NCI-H1694 treated with DMSO at 0.1 percent for 48 hours (cell line): ENCODE measurements around the gene CDKN2D.
"Not testable (repeated sequence)": the region's sequence is repeated elsewhere in the genome, so short reads cannot be mapped to it uniquely, and the experiment has no call there.

ENCODE experiments used
- DNase-seq: peaks from one replicate; lab custom pipeline; 2025; lab: John Stamatoyannopoulos, UW

Gene CDKN2D

DNA sequence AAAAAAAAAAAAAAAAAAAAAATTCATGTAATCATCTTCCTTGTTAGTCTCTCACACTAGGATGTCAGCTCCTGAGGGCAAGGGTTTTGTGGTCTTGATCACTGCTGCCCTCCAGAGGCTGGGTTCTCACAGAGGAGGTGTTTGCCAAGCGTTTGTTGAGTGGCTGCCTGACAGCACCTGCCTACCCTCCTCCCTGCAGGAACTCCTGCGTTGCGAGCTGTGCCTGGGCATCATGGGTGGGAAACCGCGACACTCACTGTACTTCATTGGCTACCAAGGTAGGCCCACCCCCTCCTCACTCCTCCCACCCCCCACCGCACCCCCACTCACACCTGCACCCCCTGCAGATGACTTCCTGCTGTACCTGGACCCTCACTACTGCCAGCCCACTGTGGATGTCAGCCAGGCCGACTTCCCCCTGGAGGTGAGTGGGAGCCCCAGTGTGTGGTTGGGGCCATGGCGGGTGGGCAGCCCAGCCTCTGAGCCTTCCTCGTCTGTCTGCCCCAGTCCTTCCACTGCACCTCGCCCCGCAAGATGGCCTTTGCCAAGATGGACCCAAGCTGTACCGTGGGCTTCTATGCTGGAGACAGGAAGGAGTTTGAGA, 17.0 kb downstream of the CDKN2D start:
- peak; percentile 18 for DNase-seq

DNA sequence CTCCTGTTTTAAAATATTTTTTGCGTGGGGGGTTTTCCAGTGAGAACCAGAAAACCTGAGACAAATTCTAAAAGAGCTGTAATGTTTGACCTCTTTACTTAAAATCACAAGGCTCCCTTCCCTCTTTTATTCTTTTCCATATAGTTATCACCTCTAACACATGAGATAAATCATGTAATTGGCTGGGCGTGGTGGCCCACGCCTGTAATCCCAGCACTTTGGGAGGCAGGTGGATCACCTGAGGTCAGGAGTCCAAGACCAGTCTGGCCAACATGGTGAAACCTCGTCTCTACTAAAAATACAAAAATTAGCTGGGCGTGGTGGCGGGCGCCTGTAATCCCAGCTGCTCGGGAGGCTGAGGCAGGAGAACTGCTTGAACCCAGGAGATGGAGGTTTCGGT, 17.8 kb downstream of the CDKN2D start:
- not testable (repeated sequence) for DNase-seq

DNA sequence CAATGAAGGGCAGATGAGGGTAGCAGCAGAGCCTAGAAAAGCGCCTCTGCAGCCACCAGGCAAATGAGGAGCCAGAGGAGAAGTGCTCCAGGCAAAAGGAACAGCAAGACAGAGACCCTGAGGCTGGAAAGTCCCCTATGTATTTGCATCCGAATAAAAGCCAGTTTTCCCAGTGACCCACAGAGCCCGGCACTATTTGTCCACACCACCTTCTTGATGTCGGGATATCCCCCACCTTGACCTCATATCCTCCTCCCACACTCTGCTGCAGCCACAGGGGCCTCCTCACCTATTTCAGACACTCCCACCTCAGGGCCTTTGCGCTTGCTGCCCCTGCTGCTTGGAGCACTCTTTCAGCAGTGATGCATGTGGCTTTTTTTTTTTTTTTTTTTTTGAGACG, 18.4 kb downstream of the CDKN2D start:
- no peak for DNase-seq

DNA sequence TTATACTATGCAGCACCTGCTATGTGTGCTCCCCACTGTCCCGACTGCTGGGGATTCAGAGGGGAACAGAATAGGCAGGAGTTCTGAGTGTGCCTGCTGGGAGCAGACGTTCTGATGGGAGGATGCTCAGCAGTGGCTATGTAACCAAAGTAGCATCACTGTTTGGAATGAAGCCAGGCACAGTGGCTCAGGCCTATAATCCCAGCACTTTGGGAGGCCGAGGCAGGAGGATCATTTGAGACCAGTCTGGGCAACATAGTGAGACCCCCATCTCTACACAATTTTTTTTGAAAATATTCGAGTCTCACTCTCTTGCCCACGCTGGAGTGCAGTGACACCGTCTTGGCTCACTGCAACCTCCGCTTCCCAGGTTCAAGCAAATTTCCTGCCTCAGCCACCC, 19.0 kb downstream of the CDKN2D start:
- no peak for DNase-seq

DNA sequence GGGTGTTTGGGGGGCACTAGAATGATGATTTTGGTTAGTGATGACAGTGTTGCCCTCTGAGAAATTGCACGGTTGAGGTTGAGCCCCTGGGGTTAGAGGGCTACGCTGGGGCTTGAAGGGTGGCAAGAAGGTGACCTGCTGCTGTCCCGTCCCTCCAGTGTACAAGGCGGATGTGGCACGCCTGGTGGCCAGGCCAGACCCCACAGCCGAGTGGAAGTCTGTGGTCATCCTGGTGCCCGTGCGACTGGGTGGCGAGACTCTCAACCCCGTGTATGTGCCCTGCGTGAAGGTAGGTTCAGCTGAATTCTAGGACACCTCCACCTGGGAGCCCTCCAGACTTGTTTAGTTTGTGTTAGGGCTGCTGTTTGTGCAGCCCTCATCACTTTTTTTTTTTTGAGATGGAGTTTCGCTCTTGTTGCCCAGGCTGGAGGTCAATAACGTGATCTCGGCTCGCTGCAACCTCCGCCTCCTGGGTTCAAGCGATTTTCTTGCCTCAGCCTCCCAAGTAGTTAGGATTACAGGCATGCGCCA, 20.0 kb downstream of the CDKN2D start:
- DNase-seq: no peak

DNA sequence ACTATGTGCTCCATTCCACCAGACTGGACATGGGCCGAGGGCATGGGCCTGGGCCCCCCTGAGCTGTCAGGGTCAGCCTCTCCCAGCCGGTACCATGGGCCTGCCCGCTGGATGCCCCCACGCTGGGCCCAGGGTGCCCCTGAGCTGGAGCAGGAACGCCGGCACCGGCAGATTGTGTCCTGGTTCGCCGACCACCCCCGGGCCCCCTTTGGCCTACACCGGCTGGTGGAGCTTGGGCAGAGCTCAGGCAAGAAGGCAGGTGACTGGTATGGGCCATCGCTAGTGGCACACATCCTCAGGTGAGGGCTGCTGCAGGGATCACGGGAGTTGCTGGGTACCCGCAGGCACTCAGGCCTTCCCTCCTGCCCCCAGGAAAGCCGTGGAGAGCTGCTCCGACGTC, 22.0 kb downstream of the CDKN2D start:
- DNase-seq: no peak

DNA sequence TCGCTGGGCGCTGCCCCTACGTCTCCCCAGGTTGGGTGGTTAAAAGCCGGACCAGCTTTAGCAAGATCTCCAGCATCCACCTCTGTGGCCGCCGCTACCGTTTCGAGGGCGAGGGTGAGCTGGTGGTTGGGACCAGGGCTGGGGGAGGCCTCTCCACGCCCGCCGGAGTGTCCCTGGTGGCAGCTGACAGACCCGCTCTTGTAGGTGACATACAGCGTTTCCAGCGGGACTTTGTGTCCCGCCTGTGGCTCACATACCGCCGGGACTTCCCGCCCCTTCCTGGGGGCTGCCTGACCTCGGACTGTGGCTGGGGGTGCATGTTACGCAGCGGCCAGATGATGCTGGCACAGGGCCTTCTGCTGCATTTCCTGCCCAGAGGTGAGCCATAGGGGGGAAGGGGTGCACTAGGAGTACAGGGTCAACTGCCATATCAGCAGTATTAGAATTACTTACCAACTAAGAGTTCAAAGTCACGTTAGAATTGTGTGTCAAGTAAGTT, 24.0 kb downstream of the CDKN2D start:
- no peak for DNase-seq

DNA sequence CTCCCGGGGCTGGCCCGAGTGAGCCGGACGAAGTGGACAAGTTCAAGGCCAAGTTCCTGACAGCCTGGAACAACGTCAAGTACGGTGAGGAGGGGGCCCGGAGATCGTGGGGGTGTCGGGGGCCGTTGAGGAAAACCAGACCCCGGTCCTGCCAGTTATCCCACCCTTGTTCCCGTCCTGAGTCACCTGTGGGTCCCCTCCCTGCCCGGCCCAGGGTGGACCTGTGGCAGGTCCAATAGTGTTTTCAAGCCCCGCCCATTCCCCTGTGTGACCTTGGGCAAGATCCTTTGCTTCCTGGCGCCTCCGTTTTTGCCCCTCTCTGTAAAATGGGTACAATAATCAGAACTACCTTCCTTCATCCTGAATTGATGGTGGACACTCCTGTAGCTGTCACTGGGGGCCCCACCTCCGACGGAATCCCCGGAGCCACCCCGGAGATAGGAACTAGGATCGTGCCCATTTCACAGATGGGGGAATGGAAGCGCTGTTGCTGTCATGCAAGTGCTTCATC, 24.5 kb downstream of the CDKN2D start:
- no peak for DNase-seq

DNA sequence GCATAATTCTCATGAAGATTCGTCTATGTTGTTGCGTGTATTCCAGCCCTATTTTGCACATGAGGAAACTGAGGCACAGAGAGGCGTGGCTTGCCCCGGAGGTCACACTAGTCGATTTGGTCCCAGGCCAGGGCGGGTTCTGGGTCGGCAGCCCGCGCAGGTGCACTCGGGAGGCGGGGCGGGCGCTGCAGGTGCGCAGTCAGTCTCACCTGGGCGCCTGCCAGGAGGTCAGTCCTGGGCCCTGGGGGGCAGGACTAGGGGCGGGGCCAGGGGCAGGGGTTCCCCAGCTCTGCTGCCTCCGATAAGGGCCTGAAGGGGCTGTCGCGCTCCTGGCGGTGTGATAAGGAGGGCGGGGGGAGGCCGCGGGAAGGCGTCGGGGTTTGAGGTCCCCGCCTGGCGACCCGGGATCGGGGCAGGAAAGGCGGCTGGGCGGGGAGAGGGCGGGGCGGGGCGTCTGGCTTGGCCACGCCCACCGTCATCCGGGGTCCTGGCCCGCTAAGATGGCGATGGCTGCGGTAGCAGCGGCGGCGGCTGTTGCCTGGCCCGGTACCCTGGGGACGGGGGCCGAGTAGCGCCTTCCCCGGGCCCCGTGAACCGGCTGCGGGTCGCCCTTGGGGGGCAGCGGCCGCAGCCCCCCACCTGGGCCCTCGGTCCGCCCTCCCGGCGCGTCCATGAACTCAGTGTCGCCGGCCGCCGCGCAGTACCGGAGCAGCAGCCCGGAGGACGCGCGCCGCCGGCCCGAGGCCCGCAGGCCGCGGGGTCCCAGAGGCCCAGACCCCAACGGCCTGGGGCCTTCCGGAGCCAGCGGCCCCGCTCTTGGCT, 25.1 kb downstream of the CDKN2D start, which contains the start of gene ATG4D:
Gene ATG4D (plus strand): TSS at position 485 of the 822 bp plus-strand sequence. CDS start 187 bp downstream, at position 672.
- peak; percentile 35 for DNase-seq

DNA sequence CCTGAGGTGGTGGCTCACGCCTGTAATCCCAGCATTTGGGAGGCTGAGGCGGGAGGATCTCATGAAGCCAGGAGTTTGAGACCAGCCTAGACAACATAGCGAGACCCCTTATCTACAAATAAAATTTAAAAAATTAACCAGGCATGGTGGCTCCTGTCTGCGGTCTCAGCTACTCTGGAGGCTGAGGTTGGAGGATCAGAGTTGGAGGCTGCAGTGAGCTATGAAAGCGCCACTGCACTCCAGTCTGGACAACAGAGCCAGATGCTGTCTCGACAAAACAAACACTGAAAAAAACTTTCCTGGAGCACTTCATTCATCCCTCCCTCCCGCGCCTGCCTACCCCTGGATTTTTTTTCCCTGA, 25.7 kb downstream of the CDKN2D start:
- no peak for DNase-seq

DNA sequence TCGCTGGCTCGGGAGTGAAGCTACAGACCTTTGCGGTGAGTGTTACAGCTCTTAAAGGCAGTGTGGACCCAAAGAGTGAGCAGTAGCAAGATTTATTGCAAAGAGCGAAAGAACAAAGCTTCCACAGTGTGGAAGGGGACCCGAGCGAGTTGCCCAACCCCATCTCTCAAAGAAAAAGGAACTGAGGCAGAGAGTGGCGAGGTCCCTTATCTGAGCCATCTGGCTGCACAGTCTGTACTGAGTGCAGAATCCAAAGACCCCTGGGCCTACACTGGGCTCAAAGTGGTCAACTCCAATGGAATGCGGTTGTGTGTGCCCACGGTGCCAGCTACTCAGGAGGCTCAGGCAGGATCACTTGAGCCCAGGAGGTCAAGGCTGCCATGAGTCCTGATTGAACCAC, 29.8 kb downstream of the CDKN2D start:
- not testable (repeated sequence) for DNase-seq

DNA sequence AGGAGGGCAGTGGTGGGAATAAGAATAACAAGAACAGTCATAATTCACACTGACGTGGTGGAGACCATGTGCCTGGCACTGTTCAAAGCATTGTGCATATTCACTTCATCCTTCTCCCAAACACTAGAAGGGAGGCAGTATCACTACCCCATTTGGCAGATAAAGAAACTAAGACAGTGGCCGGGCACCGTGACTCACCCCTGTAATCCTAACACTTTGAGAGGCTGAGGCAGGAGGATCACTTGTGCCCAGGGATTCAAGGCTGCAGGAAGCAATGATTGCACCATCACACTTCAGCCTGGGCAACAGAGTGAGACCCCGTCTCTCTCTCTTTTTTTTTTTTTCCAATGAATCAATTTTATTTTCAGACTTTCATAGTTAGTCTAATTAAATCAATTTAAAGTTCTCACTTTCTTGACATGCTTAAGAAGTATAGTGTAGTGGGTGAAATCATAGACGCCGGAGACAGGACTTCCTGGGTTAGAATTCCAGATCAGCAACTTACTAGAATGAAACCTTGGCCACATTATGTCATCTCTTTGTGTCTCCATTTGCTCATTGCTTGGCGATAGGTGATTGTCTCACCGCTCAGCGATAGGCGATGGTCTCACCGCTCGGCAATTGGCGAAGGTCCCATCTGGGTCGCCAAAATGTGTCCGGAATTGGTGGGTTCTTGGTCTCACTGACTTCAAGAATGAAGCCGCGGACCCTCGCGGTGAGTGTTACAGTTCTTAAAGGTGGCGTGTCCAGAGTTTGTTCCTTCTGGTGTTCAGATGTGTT, 30.4 kb downstream of the CDKN2D start:
- DNase-seq: no peak

DNA sequence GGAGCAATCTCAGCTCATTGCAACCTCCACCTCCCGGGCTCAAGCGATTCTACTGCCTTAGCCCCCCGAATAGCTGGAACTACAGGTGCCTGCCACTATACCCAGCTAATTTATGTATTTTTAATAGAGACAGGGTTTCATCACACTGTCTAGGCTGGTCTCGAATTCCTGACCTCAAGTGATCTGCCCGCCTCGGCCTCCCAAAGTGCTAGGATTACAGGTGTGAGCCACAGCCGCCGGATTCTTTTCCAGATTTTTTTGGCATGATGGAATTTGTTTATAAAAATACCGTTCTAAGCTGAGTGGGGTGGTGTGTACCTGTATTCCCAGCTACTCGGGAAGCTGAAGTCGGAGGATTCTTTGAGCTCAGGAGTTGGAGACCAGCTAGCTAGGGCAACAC, 31.1 kb downstream of the CDKN2D start:
- DNase-seq: no peak

DNA sequence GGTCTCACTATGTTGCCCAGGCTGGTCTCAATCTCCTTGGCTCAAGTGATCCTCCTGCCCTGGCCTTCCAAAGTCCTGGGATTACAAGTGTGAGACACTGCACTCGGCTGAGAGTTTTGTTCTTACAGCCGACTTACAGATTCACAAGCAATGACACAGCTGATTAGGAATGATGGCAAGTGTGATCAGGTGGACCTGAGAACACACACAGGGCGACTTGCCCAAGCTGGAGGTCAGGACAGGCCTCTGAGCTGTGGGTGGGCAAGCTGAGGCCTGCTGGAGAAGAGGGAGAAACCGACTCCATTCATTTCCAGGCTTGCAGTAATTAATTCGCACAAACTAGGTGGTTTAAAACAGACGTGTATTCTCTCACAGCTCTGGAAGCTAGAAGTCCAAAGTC, 33.2 kb downstream of the CDKN2D start:
- DNase-seq: no peak

DNA sequence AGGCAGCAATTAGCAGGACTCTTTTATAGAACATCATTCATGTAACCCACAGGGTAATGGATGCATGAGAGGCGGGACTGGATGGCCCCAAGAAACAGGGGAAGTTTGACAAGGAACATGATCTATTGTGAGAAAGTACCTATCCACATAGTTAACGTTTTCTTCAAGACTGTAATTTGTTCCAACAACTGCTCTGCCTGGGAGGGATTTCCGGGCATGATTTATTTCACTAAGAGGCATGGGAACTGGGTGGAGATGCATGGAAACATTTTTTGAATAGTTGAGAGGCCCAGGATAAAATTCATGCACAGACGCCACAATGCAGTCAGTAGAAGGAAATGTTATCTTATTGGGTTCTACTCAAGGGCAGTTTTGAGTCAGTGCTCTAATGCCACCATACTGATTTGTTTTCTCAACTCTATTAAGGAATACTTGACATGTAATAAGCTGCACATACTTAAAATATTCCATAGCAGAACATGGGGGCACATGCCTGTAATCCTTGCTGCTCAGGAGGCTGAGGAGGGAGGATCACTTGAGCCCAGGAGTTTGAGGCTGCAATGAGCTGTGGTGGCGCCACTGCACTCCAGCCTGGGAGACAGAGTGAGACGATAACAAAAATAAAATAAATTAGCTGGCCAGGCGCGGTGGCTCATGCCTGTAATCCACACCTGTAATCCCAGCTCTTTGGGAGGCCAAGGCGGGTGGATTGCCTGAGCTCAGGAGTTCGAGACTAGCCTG, 35.0 kb downstream of the CDKN2D start:
- DNase-seq: no peak

DNA sequence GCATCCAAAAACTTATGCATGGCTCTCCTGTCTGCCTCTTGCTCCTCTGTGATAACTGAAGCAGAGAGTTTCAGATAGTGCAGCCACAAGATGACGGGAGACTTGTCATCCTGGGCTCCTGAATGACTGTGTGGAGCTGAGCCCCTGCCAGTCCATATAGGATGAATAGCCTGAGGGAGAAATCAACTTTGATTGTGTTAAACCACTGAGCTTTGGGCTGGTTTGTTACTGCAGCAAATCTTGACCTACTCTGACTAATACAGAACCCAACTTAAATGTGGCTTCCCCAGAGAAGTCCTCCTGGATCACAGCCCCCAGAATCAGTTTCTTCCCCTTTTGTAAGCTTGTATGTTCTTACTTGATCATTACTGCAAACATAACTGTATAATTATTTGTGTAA, 36.3 kb downstream of the CDKN2D start:
- no peak for DNase-seq

DNA sequence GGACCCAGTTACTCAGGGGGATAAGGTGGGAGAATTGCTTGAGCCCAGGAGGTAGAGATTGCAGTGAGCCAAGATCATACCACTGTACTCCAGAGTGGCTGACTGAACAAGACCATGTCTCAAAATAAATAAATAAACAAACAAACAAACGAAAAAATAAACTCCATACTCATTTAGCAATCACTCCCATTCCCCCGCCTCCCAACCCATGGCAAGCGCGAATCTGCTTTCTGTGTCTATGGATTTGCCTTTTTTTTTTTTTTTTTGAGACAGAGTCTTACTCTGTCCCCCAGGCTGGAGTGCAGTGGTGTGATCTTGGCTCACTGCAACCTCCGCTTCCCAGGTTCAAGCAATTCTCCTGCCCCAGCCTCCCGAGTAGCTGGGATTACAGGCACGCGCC, 41.9 kb downstream of the CDKN2D start:
- DNase-seq: not testable (repeated sequence)

DNA sequence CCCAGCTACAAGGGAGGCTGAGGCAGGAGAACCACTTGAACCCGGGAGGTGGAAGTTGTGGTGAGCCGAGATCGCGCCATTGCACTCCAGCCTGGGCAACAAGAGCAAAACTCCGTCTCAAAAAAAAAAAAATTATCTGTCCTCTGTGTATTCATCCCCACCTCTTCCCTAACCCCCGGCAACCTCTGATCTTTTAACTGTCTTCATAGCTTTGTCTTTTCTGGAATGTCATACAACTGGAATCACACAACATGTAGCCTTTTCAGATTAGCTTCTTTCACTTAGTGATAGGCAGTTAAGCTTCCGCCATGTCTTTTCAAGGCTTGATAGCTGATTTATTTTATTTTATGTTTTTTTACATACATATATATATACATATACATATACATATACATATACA, 43.1 kb downstream of the CDKN2D start:
- no peak for DNase-seq

DNA sequence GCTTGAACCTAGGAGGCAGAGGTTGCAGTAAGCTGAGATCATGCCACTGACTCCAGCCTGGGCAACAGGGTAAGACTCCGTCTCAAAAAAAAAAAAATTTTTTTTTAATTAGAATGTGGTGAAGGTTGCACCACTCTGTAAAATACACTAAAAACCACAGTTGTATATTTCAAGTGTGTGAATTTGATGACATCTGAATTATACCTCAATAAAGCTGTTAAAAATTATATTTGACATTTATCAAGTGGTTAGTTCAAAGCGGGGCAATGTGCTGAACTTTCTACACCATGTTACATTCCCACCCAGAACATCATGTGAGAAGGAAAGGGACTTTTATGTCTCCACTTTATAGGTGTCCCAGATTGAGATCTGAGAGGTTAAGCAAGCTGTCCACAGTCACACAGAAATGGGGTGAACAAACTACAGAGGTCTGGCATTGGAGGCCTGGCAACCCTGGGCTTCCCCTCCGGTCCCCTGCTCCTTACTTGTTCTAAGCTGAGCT, 45.6 kb downstream of the CDKN2D start:
- DNase-seq: no peak

DNA sequence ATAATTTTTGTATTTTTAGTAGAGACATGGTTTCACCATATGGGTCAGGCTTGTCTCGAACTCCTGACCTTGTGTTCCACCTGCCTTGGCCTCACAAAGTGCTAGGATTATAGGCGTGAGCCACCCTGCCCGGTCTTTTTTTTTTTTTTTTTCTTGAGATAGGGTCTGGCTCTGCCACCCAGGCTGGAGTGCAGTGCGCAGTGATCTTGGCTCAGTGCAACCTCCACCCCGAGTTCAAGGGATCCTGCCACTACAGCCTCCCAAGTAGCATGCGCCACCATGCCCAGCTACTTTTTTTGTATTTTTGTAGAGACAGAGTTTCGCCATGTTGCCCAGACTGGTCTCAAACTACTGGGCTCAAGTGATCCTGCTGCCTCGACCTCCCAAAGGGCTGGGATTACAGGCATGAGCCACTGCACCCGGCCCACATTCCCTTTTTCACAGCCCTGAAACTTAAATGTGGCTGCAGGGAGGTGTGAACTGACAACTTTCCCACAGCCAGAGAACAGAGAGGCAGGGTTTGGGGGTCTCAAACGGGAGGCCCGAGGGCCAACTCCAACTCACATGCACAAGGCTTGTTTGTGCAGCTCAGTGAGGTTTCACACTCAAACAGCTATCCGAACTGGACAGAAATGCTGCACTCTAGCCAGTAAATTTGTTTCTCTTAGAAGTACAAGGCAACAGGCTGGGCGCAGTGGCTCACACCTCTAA, 47.2 kb downstream of the CDKN2D start:
- no peak for DNase-seq
